GM12878 (cell line): ENCODE results near the gene RBM11. TPM values are rescaled to one million over a fixed set of nuclear protein-coding genes. Genes with fewer than 3 reads are reported as not detected.

Experiments used
- ATAC-seq: fragments of 200-7000 bp; cut with Tn5 transposase; 3 replicates; pipeline ENCODE4 v1.9.1; 2020; ENCODE audit warnings: mild to moderate bottlenecking, moderate library complexity
- BruUV-seq: library from RNA; stranded (reverse); fragments of 400-500 nt; replicated peaks from 2 replicates; lab custom pipeline; 2021; lab: Mats Ljungman, UMichigan
- CTCF ChIA-PET: fragments of 300-600 bp; sonication (Branson Sonifier 250); formaldehyde crosslinking; extraction: SDS; loops from one replicate; lab custom pipeline; 2021; ENCODE audit warnings: inconsistent platforms; lab: Yijun Ruan, JAX
- POLR2A ChIA-PET: fragments of 350-600 bp; formaldehyde crosslinking; extraction: SDS; loops from one replicate; lab custom pipeline; 2021; ENCODE audit warnings: inconsistent platforms; lab: Charles Lee
- RAD21 ChIA-PET: fragments of 300-600 bp; sonication (Branson Sonifier 250); formaldehyde crosslinking; loops from one replicate; lab custom pipeline; 2023; ENCODE audit warnings: antibody characterized with exemption; ENCODE audit not compliant: unreplicated experiment; lab: Charles Lee
- SMC1A ChIA-PET: fragments of 300-600 bp; sonication (Branson Sonifier 250); formaldehyde crosslinking; loops from one replicate; lab custom pipeline; 2023; ENCODE audit not compliant: unreplicated experiment, uncharacterized antibody; lab: Charles Lee
- DNase-seq: peaks from one replicate; pipeline ENCODE4 v3.0.0-alpha.2; 2011; ENCODE audit warnings: low read depth, low spot score
- FAIRE-seq: peaks from 3 replicates; lab custom pipeline; 2011; peaks lifted over from hg19 to GRCh38; lab: Jason Lieb, UNC
- H2AFZ ChIP-seq: 2 replicates; pipeline ENCODE4 v1.6.0; 2011; ENCODE audit warnings: low read depth, low read length, control low read depth; ENCODE audit not compliant: control insufficient read depth
- H3K27ac ChIP-seq: 2 replicates; pipeline ENCODE4 v1.5.1; 2011; ENCODE audit warnings: control low read depth; ENCODE audit not compliant: control insufficient read depth, insufficient read depth
- H3K27me3 ChIP-seq, 2 experiments: replicated peaks in 1 of 2; 2 replicates each; pipeline versions ENCODE4 v1.6.0 to v1.6.1; 2011; ENCODE audit warnings: low read length in 1 of 2; ENCODE audit not compliant: control insufficient read depth in 2 of 2, insufficient read depth in 2 of 2
- H3K36me3 ChIP-seq, 2 experiments: 2 replicates each; pipeline ENCODE4 v1.5.1; 2011; ENCODE audit warnings: low read length in 1 of 2; ENCODE audit not compliant: control insufficient read depth in 2 of 2, insufficient read depth in 2 of 2
- H3K4me1 ChIP-seq: 2 replicates; pipeline ENCODE4 v1.6.1; 2011; ENCODE audit warnings: mild to moderate bottlenecking, low read length, moderate library complexity, mixed read lengths; ENCODE audit not compliant: control insufficient read depth, insufficient read depth
- H3K4me2 ChIP-seq: 2 replicates; pipeline ENCODE4 v1.6.0; 2011; ENCODE audit warnings: control low read depth; ENCODE audit not compliant: control insufficient read depth, insufficient read depth
- H3K4me3 ChIP-seq: fragments of 200-600 bp; sonication (generic); 2 replicates; pipeline ENCODE4 v1.5.1; 2016
- H3K79me2 ChIP-seq: 2 replicates; pipeline ENCODE4 v1.6.0; 2011; ENCODE audit warnings: low read length; ENCODE audit not compliant: control insufficient read depth, insufficient read depth
- H3K9ac ChIP-seq: 2 replicates; pipeline ENCODE4 v1.8.0; 2011; ENCODE audit warnings: low read length, control low read depth, mixed read lengths; ENCODE audit not compliant: control insufficient read depth, insufficient read depth
- H3K9me3 ChIP-seq: replicated peaks from 3 replicates; pipeline ENCODE4 v1.5.1; 2011; ENCODE audit warnings: mild to moderate bottlenecking, low read length; ENCODE audit not compliant: control insufficient read depth, insufficient read depth
- H4K20me1 ChIP-seq: 2 replicates; pipeline ENCODE4 v1.6.0; 2011; ENCODE audit not compliant: control insufficient read depth, insufficient read depth
- BRCA1 ChIP-seq: IDR thresholded peaks from 2 replicates; pipeline ENCODE4 v1.6.1; 2011; ENCODE audit warnings: low read depth, low read length, improper control_type of control experiment
- HDAC2 ChIP-seq: fragments of 200-600 bp; sonication (generic); IDR thresholded peaks from 2 replicates; pipeline ENCODE4 v1.6.1; 2017
- IKZF1 ChIP-seq: fragments of 450-650 bp; conservative IDR thresholded peaks from 2 replicates; pipeline ENCODE4 v1.6.1; 2017; ENCODE audit warnings: antibody characterized with exemption, mild to moderate bottlenecking
- KDM1A ChIP-seq: fragments of 200-600 bp; sonication (generic); IDR thresholded peaks from 2 replicates; pipeline ENCODE4 v1.6.1; 2016; ENCODE audit warnings: borderline replicate concordance
- LARP7 ChIP-seq: fragments of 450-650 bp; IDR thresholded peaks from 2 replicates; pipeline ENCODE4 v1.6.1; 2017; ENCODE audit warnings: mild to moderate bottlenecking
- MTA2 ChIP-seq: fragments of 450-650 bp; IDR thresholded peaks from 2 replicates; pipeline ENCODE4 v1.6.1; 2016; ENCODE audit warnings: low read depth, mild to moderate bottlenecking, moderate library complexity
- MXI1 ChIP-seq: fragments of 150-350 bp; IDR thresholded peaks from 2 replicates; pipeline ENCODE4 v1.6.1; 2011; ENCODE audit warnings: low read depth, mild to moderate bottlenecking, inconsistent platforms, low read length, improper control_type of control experiment
- NR2F1 ChIP-seq: fragments of 450-650 bp; conservative IDR thresholded peaks from 2 replicates; pipeline ENCODE4 v1.6.1; 2017; ENCODE audit warnings: mild to moderate bottlenecking
- POLR2AphosphoS2 ChIP-seq: IDR thresholded peaks from 2 replicates; pipeline ENCODE4 v1.6.1; 2011; ENCODE audit warnings: low read depth, mild to moderate bottlenecking, low read length, improper control_type of control experiment, moderate library complexity
- SIN3A ChIP-seq: IDR thresholded peaks from 2 replicates; pipeline ENCODE4 v1.6.1; 2012; ENCODE audit warnings: low read depth, low read length, improper control_type of control experiment
- SPI1 ChIP-seq: IDR thresholded peaks from 2 replicates; pipeline ENCODE4 v1.6.1; 2011; ENCODE audit warnings: low read depth, mild to moderate bottlenecking, low read length, moderate library complexity, borderline replicate concordance; ENCODE audit not compliant: insufficient read depth
- SREBF2 ChIP-seq: IDR thresholded peaks from 2 replicates; pipeline ENCODE4 v1.6.1; 2012; ENCODE audit warnings: mild to moderate bottlenecking, low read length
- WGBS: methylation state at CpG from one replicate; pipeline ENCODE4 v1.1.6; 2016; ENCODE audit warnings: low lambda C conversion rate; ENCODE audit not compliant: insufficient replicate concordance, insufficient coverage; ENCODE audit errors: missing lambda C conversion rate; 5-methylcytosine and 5-hydroxymethylcytosine counted together
- in situ Hi-C: fragments of 300-500 bp; cut with MboI; formaldehyde crosslinking; loops from 9 replicates; pipeline ENCODE4 v1.14.3; 2018; ENCODE audit warnings: mixed read lengths
- intact Hi-C: fragments of 100-400 bp; cut with micrococcal nuclease; formaldehyde crosslinking; loops from one replicate; pipeline ENCODE4 v1.14.2; 2022; ENCODE audit not compliant: unreplicated experiment
- polyA plus RNA-seq, 11 experiments: library from polyadenylated mRNA; depleted of rRNA in 4 of 11; unstranded in 6 of 11; stranded (reverse) in 5 of 11; fragments of >200 nt; fragmentation: Nextera tagmentation in 4 of 11; fragmentation: Illumina TruSeq in 1 of 11; extraction: Ambion mirVana in 4 of 11; extraction: Trizol in 1 of 11; gene quantifications; 1 replicate in 1 of 11; 2 replicates in 10 of 11; pipeline versions ENCODE4 v1.2.1 to v1.2.3, GENCODE V29; 2011 to 2016; ENCODE audit warnings: inconsistent platforms in 2 of 11, missing spikeins in 2 of 11, low read depth in 1 of 11
- total RNA-seq, 4 experiments: library from RNA; depleted of rRNA in 3 of 4; stranded (reverse); fragments of >200 nt in 3 of 4; fragmentation: Illumina TruSeq in 1 of 4; extraction: Trizol in 1 of 4; gene quantifications; 2 replicates each; pipeline versions ENCODE4 v1.2.1 to v1.2.3, GENCODE V29; 2013 to 2021
- TF ChIP-seq, protein P1 (sequence below): fragments of 450-650 bp; IDR thresholded peaks from 2 replicates; pipeline ENCODE4 v1.6.1; 2017; ENCODE audit warnings: mild to moderate bottlenecking
- TF ChIP-seq, protein P2 (sequence below): fragments of 450-650 bp; IDR thresholded peaks from 2 replicates; pipeline ENCODE4 v1.6.1; 2017; ENCODE audit warnings: low read depth, mild to moderate bottlenecking, moderate library complexity
- TF ChIP-seq, protein P3 (sequence below): IDR thresholded peaks from 2 replicates; pipeline ENCODE4 v1.6.1; 2011; ENCODE audit warnings: mild to moderate bottlenecking, low read depth, low read length, moderate library complexity; ENCODE audit not compliant: insufficient replicate concordance
- TF ChIP-seq, protein P4 (sequence below): IDR thresholded peaks from 2 replicates; pipeline ENCODE4 v1.6.1; 2012; ENCODE audit warnings: improper control_type of control experiment, low read depth, low read length; ENCODE audit not compliant: insufficient replicate concordance

The RBM11 gene
- total and polyA plus RNA-seq, 10 of the 15 experiments (the other 5 are each of a cell fraction or from before 2014, with no cell fraction given) = 0.29 to 1.8 (median 0.35) TPM; not detected in 1

DNA sequence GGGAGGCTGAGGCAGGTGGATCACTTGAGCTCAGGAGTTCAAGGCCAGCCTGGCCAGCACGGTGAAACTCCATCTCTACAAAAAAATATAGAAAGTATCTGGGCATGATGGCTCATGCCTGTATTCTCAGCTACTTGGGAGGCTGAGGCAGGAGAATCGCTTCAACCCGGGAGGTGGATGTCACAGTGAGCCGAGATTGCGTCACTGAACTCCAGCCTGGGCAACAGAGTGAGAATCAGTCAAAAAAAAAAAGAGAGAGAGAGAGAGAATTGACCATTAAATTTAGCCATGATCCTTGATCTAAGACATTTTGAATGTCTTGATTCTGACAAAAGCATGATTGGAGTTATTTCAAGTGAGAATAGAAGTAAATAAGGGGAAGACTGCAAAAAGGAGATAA, 19.1 kb downstream of the RBM11 start:
- no peak overlapping the region for H3K9ac ChIP-seq
- no peaks in the 10 kb centered on the region for H3K36me3 ChIP-seq
- H3K4me1 ChIP-seq = no peaks in the 10 kb centered on the region
- no peaks in the 10 kb centered on the region for H3K27me3 ChIP-seq
- no peaks in the 10 kb centered on the region for H3K79me2 ChIP-seq
- BruUV-seq = no TSS peak
- no peak overlapping the region for H2AFZ ChIP-seq
- FAIRE-seq (no peak), ATAC-seq (no peak), DNase-seq (no peak)
- ChIA-PET RAD21 (no interaction called here), CTCF (no interaction called here), POLR2A (no interaction called here), SMC1A (no interaction called here)
- WGBS = 33% methylated on average over 5 of the region's 5 CpGs
- H4K20me1 ChIP-seq = no peaks in the 10 kb centered on the region
- in situ Hi-C loops = no loop called here
- H3K4me3 ChIP-seq = no peak overlapping the region
- no peak overlapping the region for H3K27ac ChIP-seq
- intact Hi-C loops = no loop called here
- H3K9me3 ChIP-seq = no peaks in the 10 kb centered on the region; the same call in 2 of the 3 replicates
- no peak overlapping the region for H3K4me2 ChIP-seq
- TF ChIP-seq, protein P1, sequence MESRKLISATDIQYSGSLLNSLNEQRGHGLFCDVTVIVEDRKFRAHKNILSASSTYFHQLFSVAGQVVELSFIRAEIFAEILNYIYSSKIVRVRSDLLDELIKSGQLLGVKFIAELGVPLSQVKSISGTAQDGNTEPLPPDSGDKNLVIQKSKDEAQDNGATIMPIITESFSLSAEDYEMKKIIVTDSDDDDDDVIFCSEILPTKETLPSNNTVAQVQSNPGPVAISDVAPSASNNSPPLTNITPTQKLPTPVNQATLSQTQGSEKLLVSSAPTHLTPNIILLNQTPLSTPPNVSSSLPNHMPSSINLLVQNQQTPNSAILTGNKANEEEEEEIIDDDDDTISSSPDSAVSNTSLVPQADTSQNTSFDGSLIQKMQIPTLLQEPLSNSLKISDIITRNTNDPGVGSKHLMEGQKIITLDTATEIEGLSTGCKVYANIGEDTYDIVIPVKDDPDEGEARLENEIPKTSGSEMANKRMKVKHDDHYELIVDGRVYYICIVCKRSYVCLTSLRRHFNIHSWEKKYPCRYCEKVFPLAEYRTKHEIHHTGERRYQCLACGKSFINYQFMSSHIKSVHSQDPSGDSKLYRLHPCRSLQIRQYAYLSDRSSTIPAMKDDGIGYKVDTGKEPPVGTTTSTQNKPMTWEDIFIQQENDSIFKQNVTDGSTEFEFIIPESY = no peak
- TF ChIP-seq MTA2 (no peak), HDAC2 (no peak), IKZF1 (no peak), SPI1 (no peak), POLR2AphosphoS2 (no peak), SIN3A (no peak), MXI1 (no peak), SREBF2 (no peak), LARP7 (no peak), NR2F1 (no peak), KDM1A (no peak), BRCA1 (no peak)
- TF ChIP-seq, protein P2, sequence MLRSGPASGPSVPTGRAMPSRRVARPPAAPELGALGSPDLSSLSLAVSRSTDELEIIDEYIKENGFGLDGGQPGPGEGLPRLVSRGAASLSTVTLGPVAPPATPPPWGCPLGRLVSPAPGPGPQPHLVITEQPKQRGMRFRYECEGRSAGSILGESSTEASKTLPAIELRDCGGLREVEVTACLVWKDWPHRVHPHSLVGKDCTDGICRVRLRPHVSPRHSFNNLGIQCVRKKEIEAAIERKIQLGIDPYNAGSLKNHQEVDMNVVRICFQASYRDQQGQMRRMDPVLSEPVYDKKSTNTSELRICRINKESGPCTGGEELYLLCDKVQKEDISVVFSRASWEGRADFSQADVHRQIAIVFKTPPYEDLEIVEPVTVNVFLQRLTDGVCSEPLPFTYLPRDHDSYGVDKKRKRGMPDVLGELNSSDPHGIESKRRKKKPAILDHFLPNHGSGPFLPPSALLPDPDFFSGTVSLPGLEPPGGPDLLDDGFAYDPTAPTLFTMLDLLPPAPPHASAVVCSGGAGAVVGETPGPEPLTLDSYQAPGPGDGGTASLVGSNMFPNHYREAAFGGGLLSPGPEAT = no peak
- TF ChIP-seq, protein P3, sequence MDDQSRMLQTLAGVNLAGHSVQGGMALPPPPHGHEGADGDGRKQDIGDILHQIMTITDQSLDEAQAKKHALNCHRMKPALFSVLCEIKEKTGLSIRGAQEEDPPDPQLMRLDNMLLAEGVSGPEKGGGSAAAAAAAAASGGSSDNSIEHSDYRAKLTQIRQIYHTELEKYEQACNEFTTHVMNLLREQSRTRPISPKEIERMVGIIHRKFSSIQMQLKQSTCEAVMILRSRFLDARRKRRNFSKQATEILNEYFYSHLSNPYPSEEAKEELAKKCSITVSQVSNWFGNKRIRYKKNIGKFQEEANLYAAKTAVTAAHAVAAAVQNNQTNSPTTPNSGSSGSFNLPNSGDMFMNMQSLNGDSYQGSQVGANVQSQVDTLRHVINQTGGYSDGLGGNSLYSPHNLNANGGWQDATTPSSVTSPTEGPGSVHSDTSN = no peak
- TF ChIP-seq, protein P4, sequence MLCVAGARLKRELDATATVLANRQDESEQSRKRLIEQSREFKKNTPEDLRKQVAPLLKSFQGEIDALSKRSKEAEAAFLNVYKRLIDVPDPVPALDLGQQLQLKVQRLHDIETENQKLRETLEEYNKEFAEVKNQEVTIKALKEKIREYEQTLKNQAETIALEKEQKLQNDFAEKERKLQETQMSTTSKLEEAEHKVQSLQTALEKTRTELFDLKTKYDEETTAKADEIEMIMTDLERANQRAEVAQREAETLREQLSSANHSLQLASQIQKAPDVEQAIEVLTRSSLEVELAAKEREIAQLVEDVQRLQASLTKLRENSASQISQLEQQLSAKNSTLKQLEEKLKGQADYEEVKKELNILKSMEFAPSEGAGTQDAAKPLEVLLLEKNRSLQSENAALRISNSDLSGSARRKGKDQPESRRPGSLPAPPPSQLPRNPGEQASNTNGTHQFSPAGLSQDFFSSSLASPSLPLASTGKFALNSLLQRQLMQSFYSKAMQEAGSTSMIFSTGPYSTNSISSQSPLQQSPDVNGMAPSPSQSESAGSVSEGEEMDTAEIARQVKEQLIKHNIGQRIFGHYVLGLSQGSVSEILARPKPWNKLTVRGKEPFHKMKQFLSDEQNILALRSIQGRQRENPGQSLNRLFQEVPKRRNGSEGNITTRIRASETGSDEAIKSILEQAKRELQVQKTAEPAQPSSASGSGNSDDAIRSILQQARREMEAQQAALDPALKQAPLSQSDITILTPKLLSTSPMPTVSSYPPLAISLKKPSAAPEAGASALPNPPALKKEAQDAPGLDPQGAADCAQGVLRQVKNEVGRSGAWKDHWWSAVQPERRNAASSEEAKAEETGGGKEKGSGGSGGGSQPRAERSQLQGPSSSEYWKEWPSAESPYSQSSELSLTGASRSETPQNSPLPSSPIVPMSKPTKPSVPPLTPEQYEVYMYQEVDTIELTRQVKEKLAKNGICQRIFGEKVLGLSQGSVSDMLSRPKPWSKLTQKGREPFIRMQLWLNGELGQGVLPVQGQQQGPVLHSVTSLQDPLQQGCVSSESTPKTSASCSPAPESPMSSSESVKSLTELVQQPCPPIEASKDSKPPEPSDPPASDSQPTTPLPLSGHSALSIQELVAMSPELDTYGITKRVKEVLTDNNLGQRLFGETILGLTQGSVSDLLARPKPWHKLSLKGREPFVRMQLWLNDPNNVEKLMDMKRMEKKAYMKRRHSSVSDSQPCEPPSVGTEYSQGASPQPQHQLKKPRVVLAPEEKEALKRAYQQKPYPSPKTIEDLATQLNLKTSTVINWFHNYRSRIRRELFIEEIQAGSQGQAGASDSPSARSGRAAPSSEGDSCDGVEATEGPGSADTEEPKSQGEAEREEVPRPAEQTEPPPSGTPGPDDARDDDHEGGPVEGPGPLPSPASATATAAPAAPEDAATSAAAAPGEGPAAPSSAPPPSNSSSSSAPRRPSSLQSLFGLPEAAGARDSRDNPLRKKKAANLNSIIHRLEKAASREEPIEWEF = no peak
